Stimulated activated CD4-positive, alpha-beta T cell treated with anti-CD3 and anti-CD28 coated beads, Interleukin-2, amount 100 ng/mL, for 4 hours (primary cell): Measurements from ENCODE around the gene MUCL1.
"Not testable (repeated sequence)": the region's sequence is repeated elsewhere in the genome, so short reads cannot be mapped to it uniquely, and the experiment has no call there.

Experiments used
- DNase-seq: peaks from one replicate; pipeline ENCODE4 v3.0.0-alpha.2; 2020; ENCODE audit warnings: low read depth

Gene MUCL1

GRCh38 chr12:54853933-54854538 lies at the start of gene MUCL1:
Gene MUCL1, plus strand, starts transcription at chr12:54854516. Its CDS starts 67 bp downstream, at chr12:54854583.
- DNase-seq: peak; percentile 73

GRCh38 chr12:54821676-54822075 lies 32.6 kb upstream of the MUCL1 start:
- DNase-seq: no peak

- no peak for DNase-seq
These were observed 29.9 kb upstream of the MUCL1 start for GRCh38 chr12:54824402-54824801.

- no peak for DNase-seq
These were observed 24.8 kb upstream of the MUCL1 start for GRCh38 chr12:54829511-54829910.

- no peak for DNase-seq
These were observed 24.1 kb upstream of the MUCL1 start for GRCh38 chr12:54830199-54830598.

GRCh38 chr12:54831631-54832030 lies 22.7 kb upstream of the MUCL1 start:
- DNase-seq: no peak

- no peak for DNase-seq
These were observed 14.0 kb upstream of the MUCL1 start for GRCh38 chr12:54840244-54840865.

GRCh38 chr12:54857406-54857805 lies 3.1 kb downstream of the MUCL1 start:
- no peak for DNase-seq

GRCh38 chr12:54858562-54858961 lies 4.2 kb downstream of the MUCL1 start:
- DNase-seq: no peak

GRCh38 chr12:54859502-54859901 lies 5.2 kb downstream of the MUCL1 start:
- no peak for DNase-seq

GRCh38 chr12:54861927-54862326 lies 7.6 kb downstream of the MUCL1 start:
- DNase-seq: no peak

- no peak for DNase-seq
These were observed 9.8 kb downstream of the MUCL1 start for GRCh38 chr12:54863948-54864618.

- DNase-seq: no peak
These were observed 11.5 kb downstream of the MUCL1 start for GRCh38 chr12:54865683-54866324.

GRCh38 chr12:54868690-54869089 lies 14.4 kb downstream of the MUCL1 start:
- no peak for DNase-seq

GRCh38 chr12:54870048-54870447 lies 15.7 kb downstream of the MUCL1 start:
- DNase-seq: no peak

GRCh38 chr12:54870617-54871016 lies 16.3 kb downstream of the MUCL1 start:
- DNase-seq: no peak

GRCh38 chr12:54879150-54879549 lies 24.8 kb downstream of the MUCL1 start:
- DNase-seq: no peak

GRCh38 chr12:54879579-54879978 lies 25.3 kb downstream of the MUCL1 start:
- no peak for DNase-seq

GRCh38 chr12:54882079-54882478 lies 27.8 kb downstream of the MUCL1 start:
- DNase-seq: no peak

GRCh38 chr12:54882597-54882996 lies 28.3 kb downstream of the MUCL1 start:
- DNase-seq: not testable (repeated sequence)

- peak; percentile 1 for DNase-seq
These were observed 34.1 kb downstream of the MUCL1 start for GRCh38 chr12:54888428-54888827.

- no peak for DNase-seq
These were observed 36.0 kb downstream of the MUCL1 start for GRCh38 chr12:54890339-54890738.
